GM12891 (cell line): ENCODE measurements around the gene SNX15.

Experiments
- PAX5 ChIP-seq: IDR thresholded peaks from 2 replicates; pipeline ENCODE4 v1.6.1; 2011; ENCODE audit warnings: low read length, moderate library complexity, mild to moderate bottlenecking; ENCODE audit not compliant: insufficient read depth, severe bottlenecking
- POLR2A ChIP-seq: IDR thresholded peaks from 2 replicates; pipeline ENCODE4 v1.6.1; 2011; ENCODE audit warnings: low read depth, low read length, control low read depth
- POLR2AphosphoS5 ChIP-seq: IDR thresholded peaks from 2 replicates; pipeline ENCODE4 v1.6.1; 2011; ENCODE audit warnings: low read depth, low read length, control low read depth
- POU2F2 ChIP-seq: IDR thresholded peaks from 2 replicates; pipeline ENCODE4 v1.6.1; 2011; ENCODE audit warnings: low read depth, mild to moderate bottlenecking, control low read depth, low read length, moderate library complexity
- SPI1 ChIP-seq: IDR thresholded peaks from 2 replicates; pipeline ENCODE4 v1.6.1; 2011; ENCODE audit warnings: low read depth, low read length, control low read depth
- TAF1 ChIP-seq: IDR thresholded peaks from 2 replicates; pipeline ENCODE4 v1.6.1; 2011; ENCODE audit warnings: low read depth, low read length, control low read depth

DNA sequence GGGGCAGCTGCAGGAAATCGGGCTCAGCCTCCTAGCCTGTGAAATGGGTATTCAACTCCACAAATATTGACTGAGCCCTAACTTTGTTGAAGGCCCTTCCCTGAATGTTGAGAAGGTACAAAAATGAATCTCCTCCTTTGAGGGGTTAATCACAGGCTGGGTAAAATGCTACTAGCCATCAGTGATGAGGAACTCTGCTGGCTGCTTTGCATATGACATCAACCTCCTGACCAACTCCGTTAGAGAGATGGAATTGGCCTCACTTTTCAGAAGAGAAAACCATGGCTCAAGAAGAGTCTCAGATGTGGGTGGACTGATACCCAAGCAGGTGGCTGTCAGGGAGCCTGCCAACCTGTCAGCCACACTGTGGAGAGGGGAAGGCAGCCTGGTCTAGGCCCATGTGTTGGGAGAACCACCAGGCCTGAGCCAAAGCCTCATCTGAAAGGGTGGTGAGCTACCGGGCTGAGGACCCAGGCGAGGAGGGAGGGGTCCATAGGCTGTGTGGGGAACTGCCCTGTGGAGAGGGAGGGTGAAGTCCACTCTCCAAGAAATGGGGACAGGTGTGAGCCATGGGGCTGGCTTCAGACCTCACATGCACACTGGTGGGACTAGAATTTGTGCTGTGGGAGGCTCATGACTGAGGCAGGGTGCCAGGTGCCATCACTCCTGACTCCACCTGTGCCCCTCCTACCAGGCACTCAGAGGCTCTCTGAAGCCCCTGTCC lies 44.8 kb downstream of the SNX15 start:
- TF ChIP-seq POLR2A (no peak), POLR2AphosphoS5 (no peak), TAF1 (no peak), SPI1 (peak; percentile 37), POU2F2 (peak; percentile 93; the same call in 1 of the 2 replicates), PAX5 (no peak)
